AG04450 (cell line): ENCODE measurements around the gene SPATA21. TPM values are rescaled to one million over a fixed set of nuclear protein-coding genes. Genes with fewer than 3 reads are reported as not detected.

Experiments used
- CTCF ChIA-PET: fragments of 300-600, 350-600 bp; formaldehyde crosslinking; extraction: SDS; loops from one replicate; lab custom pipeline; 2022; ENCODE audit warnings: antibody characterized with exemption, inconsistent platforms; lab: Charles Lee
- POLR2A ChIA-PET: fragments of 350-600 bp; formaldehyde crosslinking; extraction: SDS; loops from one replicate; lab custom pipeline; 2021; ENCODE audit warnings: antibody characterized with exemption, inconsistent platforms; lab: Yijun Ruan, JAX
- DNase-seq: peaks from one replicate; pipeline ENCODE4 v3.0.0-alpha.2; 2011; ENCODE audit warnings: low read depth, low spot score
- H3K27ac ChIP-seq: one replicate; pipeline ENCODE4 v1.5.1; 2012; ENCODE audit warnings: low read depth, low read length, control low read depth
- H3K27me3 ChIP-seq: one replicate; pipeline ENCODE4 v1.6.0; 2012; ENCODE audit warnings: low read length; ENCODE audit not compliant: control insufficient read depth, insufficient read depth
- H3K4me3 ChIP-seq: 2 replicates; pipeline ENCODE4 v1.5.1; 2011; ENCODE audit warnings: mild to moderate bottlenecking, low read depth, low read length, control low read depth
- H3K9me3 ChIP-seq: 2 replicates; pipeline ENCODE4 v1.5.1; 2012; ENCODE audit warnings: low read length; ENCODE audit not compliant: control insufficient read depth, insufficient read depth
- polyA plus RNA-seq: library from polyadenylated mRNA; depleted of rRNA; stranded (reverse); fragments of >200 nt; gene quantifications from 2 replicates; pipeline ENCODE4 v1.2.3, GENCODE V29; 2011
- TF ChIP-seq, protein P1 (sequence below): IDR thresholded peaks from 2 replicates; pipeline ENCODE4 v1.5.1; 2011; ENCODE audit warnings: low read depth, low read length, control low read depth, inconsistent platforms

Gene SPATA21
- polyA plus RNA-seq, 1 experiment, result 0.04 TPM

DNA sequence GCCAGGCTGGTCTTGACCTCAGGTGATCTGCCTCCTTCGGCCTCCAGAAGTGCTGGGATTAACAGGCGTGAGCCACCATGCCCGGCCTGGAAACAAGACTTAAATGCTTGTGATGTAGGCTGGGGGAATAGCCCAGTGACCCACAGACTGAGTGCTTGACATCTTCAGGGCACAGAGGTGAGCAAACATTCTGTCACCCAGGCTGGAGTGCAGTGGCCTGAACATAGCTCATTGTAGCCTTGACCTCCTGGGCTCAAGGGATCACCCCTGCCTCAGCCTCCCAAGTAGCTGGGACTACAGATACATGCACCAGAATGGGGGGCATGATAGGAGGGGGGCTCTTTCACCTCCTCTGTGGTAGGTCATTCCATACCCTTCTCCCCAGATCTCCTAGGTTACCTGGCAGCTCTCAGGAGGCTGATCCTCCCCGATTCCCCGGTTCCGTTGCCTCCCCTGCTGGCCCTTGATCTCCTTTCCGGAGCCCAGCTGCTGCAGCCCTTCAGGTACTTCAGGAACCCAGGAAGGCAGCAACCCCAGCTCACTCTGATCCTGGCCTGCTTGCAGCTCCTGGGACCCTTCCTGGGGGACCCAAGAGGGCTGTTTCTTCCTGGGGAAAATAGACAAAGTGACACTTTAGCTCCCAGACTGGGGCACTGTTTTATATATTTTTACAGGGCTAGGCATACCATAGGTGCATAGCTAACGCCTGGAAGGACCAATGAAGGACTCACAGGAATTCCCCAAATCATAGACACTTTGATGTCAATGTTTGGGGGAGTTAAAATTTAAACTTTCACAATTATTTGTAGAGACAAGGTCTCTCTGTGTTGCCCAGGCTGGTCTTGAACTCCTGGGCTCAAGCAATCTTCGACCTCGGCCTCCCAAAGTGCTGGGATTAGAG lies 11.8 kb downstream of the SPATA21 start:
- POLR2A ChIA-PET, result no interaction called here
- Histone ChIP-seq H3K9me3 (no peaks in the 10 kb centered on the region; the same call in 1 of the 2 replicates), H3K27me3 (peaks cover 9% of the 10 kb centered on the region), H3K4me3 (no peak overlapping the region), H3K27ac (no peak overlapping the region)
- DNase-seq, result no peak
- CTCF ChIA-PET, result interaction anchor here (1.1 to 1.2 kb wide), 2 partner anchors 12 to 16 kb away, joined by 4 to 6 read pairs; partner anchors contain the start of gene SPATA21
- TF ChIP-seq, protein P1, sequence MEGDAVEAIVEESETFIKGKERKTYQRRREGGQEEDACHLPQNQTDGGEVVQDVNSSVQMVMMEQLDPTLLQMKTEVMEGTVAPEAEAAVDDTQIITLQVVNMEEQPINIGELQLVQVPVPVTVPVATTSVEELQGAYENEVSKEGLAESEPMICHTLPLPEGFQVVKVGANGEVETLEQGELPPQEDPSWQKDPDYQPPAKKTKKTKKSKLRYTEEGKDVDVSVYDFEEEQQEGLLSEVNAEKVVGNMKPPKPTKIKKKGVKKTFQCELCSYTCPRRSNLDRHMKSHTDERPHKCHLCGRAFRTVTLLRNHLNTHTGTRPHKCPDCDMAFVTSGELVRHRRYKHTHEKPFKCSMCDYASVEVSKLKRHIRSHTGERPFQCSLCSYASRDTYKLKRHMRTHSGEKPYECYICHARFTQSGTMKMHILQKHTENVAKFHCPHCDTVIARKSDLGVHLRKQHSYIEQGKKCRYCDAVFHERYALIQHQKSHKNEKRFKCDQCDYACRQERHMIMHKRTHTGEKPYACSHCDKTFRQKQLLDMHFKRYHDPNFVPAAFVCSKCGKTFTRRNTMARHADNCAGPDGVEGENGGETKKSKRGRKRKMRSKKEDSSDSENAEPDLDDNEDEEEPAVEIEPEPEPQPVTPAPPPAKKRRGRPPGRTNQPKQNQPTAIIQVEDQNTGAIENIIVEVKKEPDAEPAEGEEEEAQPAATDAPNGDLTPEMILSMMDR, result no peak

DNA sequence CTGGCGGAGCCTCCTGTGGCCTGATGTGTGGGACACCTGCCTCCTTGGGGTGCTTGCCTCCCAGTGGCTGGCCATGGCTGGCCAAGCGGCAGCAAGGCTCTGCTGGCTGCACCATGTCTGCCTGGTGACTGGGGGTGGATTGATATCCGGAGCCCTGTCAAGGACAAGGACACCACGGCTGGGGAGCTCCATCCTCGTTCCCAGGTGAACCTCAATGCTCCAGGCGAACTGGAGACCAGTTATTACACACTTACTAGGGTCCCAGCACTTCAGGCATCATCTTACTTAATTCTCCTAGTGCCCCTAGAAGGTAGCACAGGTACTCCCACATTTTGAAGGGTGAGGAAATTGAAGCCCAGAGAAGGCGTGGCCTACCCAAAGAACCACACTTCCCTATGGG lies 15.2 kb downstream of the SPATA21 start:
- no peak overlapping the region for H3K4me3 ChIP-seq
- TF ChIP-seq, protein P1, result no peak
- ChIA-PET POLR2A (interaction anchor here (0.7 kb wide), 1 partner anchor 26 kb away, joined by 5 read pairs; no protein-coding TSS in a partner anchor), CTCF (no interaction called here)
- H3K9me3 ChIP-seq, result no peaks in the 10 kb centered on the region; the same call in 1 of the 2 replicates
- H3K27ac ChIP-seq, result no peak overlapping the region
- H3K27me3 ChIP-seq, result peaks cover 17% of the 10 kb centered on the region
- DNase-seq, result no peak

DNA sequence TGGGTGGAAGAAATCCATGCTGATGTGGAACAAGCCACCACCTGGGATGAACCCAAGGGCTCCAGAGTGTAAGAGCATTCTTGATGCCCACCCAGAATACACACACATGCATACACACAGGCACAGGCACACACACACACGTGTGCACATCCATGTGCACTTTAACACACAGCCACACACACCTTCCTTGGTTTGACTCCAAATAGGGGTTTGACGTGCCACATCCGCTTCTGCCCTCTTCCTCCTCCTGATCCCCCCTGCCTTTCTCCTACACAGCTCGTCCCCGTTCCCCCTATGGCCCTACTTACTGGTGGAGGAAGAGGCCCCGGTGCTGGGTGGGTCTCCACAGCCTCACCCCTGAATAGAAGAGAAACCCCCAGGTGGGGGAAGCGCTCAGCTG lies 16.0 kb downstream of the SPATA21 start:
- TF ChIP-seq, protein P1, result no peak
- ChIA-PET CTCF (no interaction called here), POLR2A (no interaction called here)
- no peaks in the 10 kb centered on the region; the same call in 1 of the 2 replicates for H3K9me3 ChIP-seq
- no peak overlapping the region for H3K4me3 ChIP-seq
- H3K27ac ChIP-seq, result no peak overlapping the region
- H3K27me3 ChIP-seq, result peaks cover 17% of the 10 kb centered on the region
- no peak for DNase-seq

DNA sequence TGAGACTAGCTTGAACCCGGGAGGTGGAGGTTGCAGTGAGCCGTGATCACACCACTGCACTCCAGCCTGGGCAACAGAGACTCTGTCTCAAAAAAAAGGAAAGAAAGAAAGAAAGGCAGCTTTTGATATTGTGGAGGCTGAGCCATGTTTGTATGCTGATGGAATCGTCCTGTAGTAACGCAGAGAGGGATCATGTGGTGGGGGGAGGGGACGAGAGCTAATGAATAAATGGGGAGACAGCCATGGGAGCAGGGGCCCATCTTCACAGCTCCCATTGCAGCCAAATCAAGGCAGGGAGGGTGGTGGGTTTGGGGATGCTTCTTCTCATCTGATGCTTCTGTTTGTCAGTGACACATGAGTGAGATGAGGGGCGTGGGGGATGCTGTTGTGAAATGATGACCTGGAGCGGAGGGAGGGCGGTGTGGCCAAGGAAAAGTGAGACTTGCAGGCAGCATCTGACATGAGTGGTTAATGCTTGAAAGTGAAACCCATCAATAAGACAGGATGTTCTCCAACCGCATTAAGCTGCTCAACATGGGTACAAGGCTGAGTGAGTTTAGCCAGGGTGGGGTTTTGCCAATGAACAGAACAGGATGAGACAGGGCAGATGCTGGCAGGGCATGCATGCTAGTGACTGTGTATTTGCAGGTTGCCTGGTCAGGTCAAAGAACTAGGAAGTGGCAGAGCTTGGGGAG lies 16.7 kb downstream of the SPATA21 start:
- TF ChIP-seq, protein P1, result no peak
- Histone ChIP-seq H3K27ac (no peak overlapping the region), H3K9me3 (no peaks in the 10 kb centered on the region; the same call in 1 of the 2 replicates), H3K27me3 (peaks cover 17% of the 10 kb centered on the region), H3K4me3 (no peak overlapping the region)
- no peak for DNase-seq
- ChIA-PET CTCF (interaction anchor here (1.1 kb wide), 1 partner anchor 20 kb away, joined by 5 read pairs; the partner anchor contains the start of gene NECAP2), POLR2A (no interaction called here)
